Keratinocyte (primary cell): ENCODE data around the gene DFFA. TPM values are rescaled to one million over a fixed set of nuclear protein-coding genes. Genes with fewer than 3 reads are reported as not detected.

Source experiments
- DNase-seq: peaks from one replicate; pipeline ENCODE4 v3.0.0-alpha.2; 2011; ENCODE audit warnings: low read depth, missing footprints, low spot score
- FAIRE-seq: peaks from 2 replicates; lab custom pipeline; 2011; peaks lifted over from hg19 to GRCh38; lab: Jason Lieb, UNC
- H2AFZ ChIP-seq: 2 replicates; pipeline ENCODE4 v1.6.0; 2012; ENCODE audit warnings: low read length, control low read depth, inconsistent platforms; ENCODE audit not compliant: control insufficient read depth
- H3K27ac ChIP-seq: 2 replicates; pipeline ENCODE4 v1.5.1; 2011; ENCODE audit warnings: low read length; ENCODE audit not compliant: control insufficient read depth, insufficient read depth
- H3K27me3 ChIP-seq: 3 replicates; pipeline ENCODE4 v1.6.0; 2011; ENCODE audit warnings: low read length; ENCODE audit not compliant: control insufficient read depth, insufficient read depth; ENCODE audit errors: extremely low read depth
- H3K36me3 ChIP-seq, 2 experiments: 2 replicates in 1 of 2; 3 replicates in 1 of 2; pipeline ENCODE4 v1.5.1; 2011; ENCODE audit warnings: low read length in 2 of 2, mild to moderate bottlenecking in 1 of 2; ENCODE audit not compliant: control insufficient read depth in 2 of 2, insufficient read depth in 2 of 2; ENCODE audit errors: extremely low read depth in 1 of 2
- H3K4me1 ChIP-seq: 3 replicates; pipeline ENCODE4 v1.5.1; 2011; ENCODE audit warnings: low read length; ENCODE audit not compliant: control insufficient read depth, insufficient read depth; ENCODE audit errors: extremely low read depth
- H3K4me2 ChIP-seq: 3 replicates; pipeline ENCODE4 v1.6.0; 2011; ENCODE audit warnings: low read depth, low read length; ENCODE audit not compliant: control insufficient read depth, insufficient read depth; ENCODE audit errors: extremely low read depth
- H3K4me3 ChIP-seq, 3 experiments: fragments of 200-600 bp in 1 of 3; sonication (generic) in 1 of 3; 2 replicates in 2 of 3; 3 replicates in 1 of 3; pipeline ENCODE4 v1.5.1; 2011 to 2016; ENCODE audit warnings: low read length in 3 of 3, mild to moderate bottlenecking in 3 of 3, control low read depth in 2 of 3, inconsistent platforms in 1 of 3, low read depth in 1 of 3, mixed read lengths in 1 of 3, mixed run types in 1 of 3, moderate library complexity in 1 of 3; ENCODE audit not compliant: control insufficient read depth in 2 of 3, insufficient read depth in 2 of 3; ENCODE audit errors: extremely low read depth in 1 of 3
- H3K79me2 ChIP-seq: 2 replicates; pipeline ENCODE4 v1.6.0; 2012; ENCODE audit warnings: low read length; ENCODE audit not compliant: control insufficient read depth, insufficient read depth
- H3K9ac ChIP-seq: 3 replicates; pipeline ENCODE4 v1.6.0; 2011; ENCODE audit warnings: low read length; ENCODE audit not compliant: control insufficient read depth, insufficient read depth; ENCODE audit errors: extremely low read depth
- H3K9me1 ChIP-seq: 3 replicates; pipeline ENCODE4 v1.6.0; 2011; ENCODE audit warnings: low read length; ENCODE audit not compliant: control insufficient read depth, insufficient read depth; ENCODE audit errors: extremely low read depth
- H3K9me3 ChIP-seq: 2 replicates; pipeline ENCODE4 v1.5.1; 2012; ENCODE audit warnings: low read depth, low read length; ENCODE audit not compliant: control insufficient read depth
- H4K20me1 ChIP-seq: 3 replicates; pipeline ENCODE4 v1.6.0; 2011; ENCODE audit warnings: low read length; ENCODE audit not compliant: control insufficient read depth, insufficient read depth; ENCODE audit errors: extremely low read depth
- EZH2 ChIP-seq: IDR thresholded peaks from one replicate; pipeline ENCODE4 v1.6.1; 2012; ENCODE audit warnings: inconsistent platforms, mild to moderate bottlenecking, low read length, moderate library complexity
- dilution Hi-C: fragments of 300-500 bp; cut with MboI; formaldehyde crosslinking; loops from one replicate; pipeline ENCODE4 v1.7.0; 2020; ENCODE audit warnings: low sequenced_read_pairs; ENCODE audit not compliant: extremely low pct_ligation_motif_present
- polyA plus RNA-seq, 5 experiments: library from polyadenylated mRNA; depleted of rRNA in 3 of 5; stranded (reverse) in 3 of 5; stranded (forward) in 1 of 5; unstranded in 1 of 5; fragments of >200 nt; gene quantifications; 1 replicate in 1 of 5; 2 replicates in 3 of 5; 3 replicates in 1 of 5; pipeline versions ENCODE4 v1.2.1 to v1.2.3, GENCODE V29; 2011 to 2012; ENCODE audit warnings: missing spikeins in 2 of 5, low read depth in 1 of 5, low replicate concordance in 1 of 5
- TF ChIP-seq, protein P1 (sequence below), 3 experiments: IDR thresholded peaks in 1 of 3; conservative IDR thresholded peaks in 1 of 3; optimal IDR thresholded peaks in 1 of 3; 2 replicates in 2 of 3; 3 replicates in 1 of 3; pipeline versions ENCODE3 to v1.5.1; 2011; ENCODE audit warnings: low read length in 3 of 3, mild to moderate bottlenecking in 3 of 3, moderate library complexity in 2 of 3, control low read depth in 1 of 3, inconsistent platforms in 1 of 3; ENCODE audit not compliant: insufficient read depth in 2 of 3; ENCODE audit errors: extremely low read depth in 1 of 3

Gene DFFA
- polyA plus RNA-seq, 1 donor (not counting 4 experiments of a cell fraction or from before 2014, with no cell fraction given), result 53.1 TPM

DNA sequence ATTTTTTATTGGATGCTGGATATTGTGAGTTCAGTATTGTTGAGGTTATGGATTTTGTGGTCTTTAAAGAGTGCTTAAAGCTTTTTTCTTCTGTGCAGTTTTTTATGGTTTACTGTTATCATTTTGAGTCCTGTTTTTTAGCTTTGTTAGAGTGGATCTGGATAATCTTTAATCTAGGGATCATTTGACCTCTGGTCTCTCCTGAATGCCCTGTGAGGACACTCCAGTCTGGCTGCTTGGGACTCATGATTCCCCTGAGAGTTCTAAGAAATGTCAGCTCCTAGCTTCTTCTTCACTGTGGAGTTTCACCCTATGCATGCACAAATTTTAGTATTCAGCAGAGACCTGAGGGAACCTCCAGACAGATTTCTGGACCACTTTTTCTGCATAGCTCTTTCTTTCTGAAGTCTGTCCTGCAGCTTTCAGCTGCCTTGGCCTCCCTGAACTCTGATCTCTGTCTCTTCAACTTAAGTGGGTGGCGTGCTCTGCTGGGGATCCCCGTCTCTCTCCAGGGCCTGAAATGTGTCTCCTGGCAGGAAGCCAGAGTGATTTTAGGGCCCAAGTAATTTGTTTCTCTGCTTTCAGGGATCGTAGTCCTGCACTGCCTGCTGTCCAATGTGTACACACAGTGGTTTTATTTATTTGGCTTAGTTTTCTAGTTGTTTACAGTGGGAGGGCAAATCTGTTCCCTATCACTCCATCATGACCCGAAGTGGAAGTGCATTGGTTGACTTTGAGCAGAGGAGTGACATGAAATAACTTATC lies 17.1 kb upstream of the DFFA start:
- Histone ChIP-seq H3K79me2 (peaks cover 90% of the 10 kb centered on the region), H3K4me2 (no peak overlapping the region), H3K36me3 (peaks cover 0 to 4% of the 10 kb centered on the region in 2 experiments), H3K9me1 (no peaks in the 10 kb centered on the region), H3K4me1 (peaks cover 2% of the 10 kb centered on the region), H3K9ac (no peak overlapping the region), H3K27me3 (no peaks in the 10 kb centered on the region), H3K9me3 (no peaks in the 10 kb centered on the region), H3K4me3 (no peak overlapping the region), H3K27ac (no peak overlapping the region), H4K20me1 (no peaks in the 10 kb centered on the region), H2AFZ (no peak overlapping the region)
- DNase-seq, result no peak
- no peak for FAIRE-seq
- TF ChIP-seq, protein P1, sequence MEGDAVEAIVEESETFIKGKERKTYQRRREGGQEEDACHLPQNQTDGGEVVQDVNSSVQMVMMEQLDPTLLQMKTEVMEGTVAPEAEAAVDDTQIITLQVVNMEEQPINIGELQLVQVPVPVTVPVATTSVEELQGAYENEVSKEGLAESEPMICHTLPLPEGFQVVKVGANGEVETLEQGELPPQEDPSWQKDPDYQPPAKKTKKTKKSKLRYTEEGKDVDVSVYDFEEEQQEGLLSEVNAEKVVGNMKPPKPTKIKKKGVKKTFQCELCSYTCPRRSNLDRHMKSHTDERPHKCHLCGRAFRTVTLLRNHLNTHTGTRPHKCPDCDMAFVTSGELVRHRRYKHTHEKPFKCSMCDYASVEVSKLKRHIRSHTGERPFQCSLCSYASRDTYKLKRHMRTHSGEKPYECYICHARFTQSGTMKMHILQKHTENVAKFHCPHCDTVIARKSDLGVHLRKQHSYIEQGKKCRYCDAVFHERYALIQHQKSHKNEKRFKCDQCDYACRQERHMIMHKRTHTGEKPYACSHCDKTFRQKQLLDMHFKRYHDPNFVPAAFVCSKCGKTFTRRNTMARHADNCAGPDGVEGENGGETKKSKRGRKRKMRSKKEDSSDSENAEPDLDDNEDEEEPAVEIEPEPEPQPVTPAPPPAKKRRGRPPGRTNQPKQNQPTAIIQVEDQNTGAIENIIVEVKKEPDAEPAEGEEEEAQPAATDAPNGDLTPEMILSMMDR (optimal IDR thresholded peaks at IDR 0.05 in 1 of 3, IDR thresholded peaks at IDR 0.05 in 1 of 3, conservative IDR thresholded peaks at IDR 0.05 in 1 of 3; ENCODE audit: extremely low read depth in 1 of 3, insufficient read depth in 2 of 3, low read length in 3 of 3), result no peak
- no peak for TF ChIP-seq EZH2
- dilution Hi-C loops, result no loop called here

DNA sequence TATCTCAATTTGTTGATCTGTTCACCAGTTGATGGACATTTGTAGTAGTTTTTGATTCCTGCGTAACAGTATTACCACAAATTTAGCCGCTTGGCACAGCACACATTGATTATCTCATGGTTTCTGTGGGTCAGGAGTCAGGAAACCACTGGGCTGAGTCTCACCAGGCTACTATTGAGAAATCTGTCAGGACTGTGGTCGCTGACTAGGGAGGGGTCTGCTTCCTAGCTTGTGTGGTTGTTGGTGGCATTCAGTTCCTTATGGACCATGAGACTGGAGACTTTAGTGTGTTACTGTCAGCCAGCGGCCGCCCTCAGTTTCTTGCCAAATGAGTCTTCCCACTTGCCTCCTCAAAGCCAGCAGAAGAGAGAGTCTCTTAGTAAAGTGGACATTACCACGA lies 12.2 kb upstream of the DFFA start:
- H3K4me2 ChIP-seq, result no peak overlapping the region
- peaks cover 88% of the 10 kb centered on the region for H3K79me2 ChIP-seq
- dilution Hi-C loops, result no loop called here
- TF ChIP-seq, protein P1 (optimal IDR thresholded peaks at IDR 0.05 in 1 of 3, IDR thresholded peaks at IDR 0.05 in 1 of 3, conservative IDR thresholded peaks at IDR 0.05 in 1 of 3; ENCODE audit: extremely low read depth in 1 of 3, insufficient read depth in 2 of 3, low read length in 3 of 3), result no peak
- TF ChIP-seq EZH2, result no peak
- H2AFZ ChIP-seq, result no peak overlapping the region
- H4K20me1 ChIP-seq, result no peaks in the 10 kb centered on the region
- DNase-seq (no peak), FAIRE-seq (no peak)
- H3K4me1 ChIP-seq, result peaks cover 2% of the 10 kb centered on the region
- H3K9ac ChIP-seq, result no peak overlapping the region
- H3K9me3 ChIP-seq, result no peaks in the 10 kb centered on the region
- H3K27ac ChIP-seq, result no peak overlapping the region
- no peak overlapping the region for H3K4me3 ChIP-seq
- no peaks in the 10 kb centered on the region for H3K9me1 ChIP-seq
- no peaks in the 10 kb centered on the region for H3K27me3 ChIP-seq
- no peaks in the 10 kb centered on the region for H3K36me3 ChIP-seq
